ENCODE measurements around the gene EPHA6.
"Not testable (repeated sequence)": the region's sequence is repeated elsewhere in the genome, so short reads cannot be mapped to it uniquely, and the experiment has no call there.

The EPHA6 gene

GRCh38 chr3:97620514-97620913 lies 806.1 kb downstream of the EPHA6 start:
- not testable (repeated sequence) for DNase-seq (ENCODE audit: low read depth in 2 of 2)

DNA sequence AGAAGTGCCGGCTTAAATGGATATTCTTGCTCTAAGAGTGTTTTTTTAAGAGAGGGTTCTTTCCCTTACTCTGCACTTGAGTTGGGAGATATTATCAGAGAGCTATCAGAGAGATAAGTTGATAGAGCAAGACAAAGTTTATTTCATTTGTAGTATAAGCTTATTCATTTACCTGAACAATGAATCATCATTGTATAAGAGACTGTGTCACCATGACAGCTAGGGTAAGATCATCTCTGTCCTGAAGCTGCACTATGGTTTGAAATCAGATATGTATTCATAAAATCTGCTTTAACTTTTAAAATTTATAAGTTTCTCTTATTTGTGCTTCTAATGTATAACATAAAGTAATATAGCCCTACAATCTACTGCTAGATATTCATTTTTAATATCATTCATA lies 822.1 kb downstream of the EPHA6 start:
- DNase-seq (ENCODE audit: low read depth in 2 of 2) = no peak

GRCh38 chr3:97646932-97647331 lies 832.5 kb downstream of the EPHA6 start:
- no peak for DNase-seq (ENCODE audit: low read depth in 2 of 2)

DNA sequence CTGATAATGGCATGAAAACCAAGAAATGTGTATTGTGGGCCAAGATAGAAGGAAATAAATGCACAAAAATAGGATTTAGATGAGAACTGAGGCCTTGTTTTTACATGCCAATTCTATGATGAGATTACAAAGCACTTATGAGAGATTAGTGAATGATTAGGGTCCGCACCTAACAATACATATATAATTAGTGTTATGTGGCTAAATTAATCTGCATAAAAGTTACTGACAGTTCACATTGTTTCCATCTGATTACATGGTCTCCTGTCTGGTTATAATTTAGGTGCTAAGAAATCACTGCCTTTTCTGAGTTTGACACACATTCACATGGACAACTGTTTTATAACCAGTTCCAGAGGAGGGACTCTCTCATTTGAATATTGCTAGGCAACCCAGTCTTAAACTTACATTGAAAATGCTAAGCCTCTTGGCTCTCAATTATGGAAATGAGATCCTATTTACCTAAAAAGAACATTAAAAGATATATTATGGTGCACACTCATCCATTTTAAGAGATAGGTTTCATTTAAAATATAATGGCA lies 833.1 kb downstream of the EPHA6 start:
- DNase-seq (ENCODE audit: low read depth in 2 of 2) = no peak

- DNase-seq (ENCODE audit: low read depth in 2 of 2) = no peak
Measured at GRCh38 chr3:97655971-97656370, 841.6 kb downstream of the EPHA6 start.

DNA sequence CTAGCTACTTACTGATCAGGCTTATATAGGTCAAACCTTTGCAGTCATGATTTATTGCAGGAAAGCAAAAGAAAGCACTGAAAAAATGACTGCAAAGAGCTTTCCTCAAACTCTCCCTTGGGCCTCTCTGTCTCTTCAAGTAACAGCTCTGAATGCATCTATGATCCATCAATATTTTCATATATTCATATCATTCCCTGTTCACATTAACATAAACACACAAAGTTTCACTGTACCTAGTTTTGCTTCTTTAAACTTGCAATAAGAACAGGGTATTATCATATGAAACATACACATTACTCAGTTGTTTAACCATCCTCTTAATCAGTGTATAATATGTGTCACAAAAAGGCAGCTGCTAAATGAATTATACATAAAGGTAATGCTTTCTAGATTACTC lies 842.2 kb downstream of the EPHA6 start:
- DNase-seq (ENCODE audit: low read depth in 2 of 2) = no peak

DNA sequence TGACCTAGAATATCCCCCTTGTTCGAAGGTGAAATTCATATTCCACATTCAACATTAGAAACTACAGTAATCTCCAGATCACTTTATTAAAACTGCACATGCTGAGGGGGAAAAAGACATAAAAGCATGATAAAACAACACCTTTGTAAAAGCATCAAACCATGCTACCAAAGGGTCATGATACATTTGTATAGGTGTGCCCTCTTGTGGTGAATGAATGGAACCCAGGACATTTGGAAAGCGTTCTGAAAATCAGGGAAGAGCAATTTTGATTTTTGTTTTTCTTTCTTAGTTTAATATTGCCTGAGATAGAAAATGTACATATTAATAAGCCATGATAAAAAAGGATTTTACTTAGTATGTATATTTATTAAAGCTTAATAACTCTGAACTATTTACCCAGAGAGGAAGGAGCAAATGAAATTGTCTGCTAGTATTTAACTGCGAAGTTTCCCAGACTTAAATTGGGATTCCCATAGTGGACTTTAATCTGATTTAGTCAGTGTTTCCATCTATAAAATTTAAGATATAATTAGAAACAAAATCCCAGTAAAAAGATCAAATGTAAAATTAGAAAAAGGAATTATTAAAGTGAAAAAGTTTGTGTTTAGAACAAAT lies 844.4 kb downstream of the EPHA6 start:
- DNase-seq (ENCODE audit: low read depth in 2 of 2) = no peak

GRCh38 chr3:97662264-97662663 lies 847.9 kb downstream of the EPHA6 start:
- no peak for DNase-seq (ENCODE audit: low read depth in 2 of 2)

DNA sequence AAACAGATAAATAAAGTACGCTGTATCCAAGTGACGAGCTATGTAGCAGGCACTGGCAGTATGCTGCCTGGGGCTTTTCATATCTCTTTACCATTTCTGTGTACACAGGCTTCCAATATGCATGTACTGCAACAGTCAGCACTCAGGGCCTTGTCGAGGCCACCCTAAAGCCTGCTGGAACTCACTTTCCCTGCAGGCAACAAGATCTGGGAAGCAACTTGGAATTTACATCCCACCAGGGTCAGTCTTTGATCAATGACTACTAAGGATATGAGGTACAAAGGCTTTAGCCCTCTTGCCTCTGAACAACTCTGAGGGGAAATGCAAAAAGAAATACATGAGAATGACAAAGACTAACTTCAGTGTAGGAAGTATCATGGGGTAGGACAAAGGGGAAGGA lies 848.4 kb downstream of the EPHA6 start:
- DNase-seq (ENCODE audit: low read depth in 2 of 2) = no peak

- DNase-seq (ENCODE audit: low read depth in 2 of 2) = no peak
Measured at GRCh38 chr3:97665896-97666295, 851.5 kb downstream of the EPHA6 start.

GRCh38 chr3:97670952-97671351 lies 856.6 kb downstream of the EPHA6 start:
- no peak for DNase-seq (ENCODE audit: low read depth in 2 of 2)

DNA sequence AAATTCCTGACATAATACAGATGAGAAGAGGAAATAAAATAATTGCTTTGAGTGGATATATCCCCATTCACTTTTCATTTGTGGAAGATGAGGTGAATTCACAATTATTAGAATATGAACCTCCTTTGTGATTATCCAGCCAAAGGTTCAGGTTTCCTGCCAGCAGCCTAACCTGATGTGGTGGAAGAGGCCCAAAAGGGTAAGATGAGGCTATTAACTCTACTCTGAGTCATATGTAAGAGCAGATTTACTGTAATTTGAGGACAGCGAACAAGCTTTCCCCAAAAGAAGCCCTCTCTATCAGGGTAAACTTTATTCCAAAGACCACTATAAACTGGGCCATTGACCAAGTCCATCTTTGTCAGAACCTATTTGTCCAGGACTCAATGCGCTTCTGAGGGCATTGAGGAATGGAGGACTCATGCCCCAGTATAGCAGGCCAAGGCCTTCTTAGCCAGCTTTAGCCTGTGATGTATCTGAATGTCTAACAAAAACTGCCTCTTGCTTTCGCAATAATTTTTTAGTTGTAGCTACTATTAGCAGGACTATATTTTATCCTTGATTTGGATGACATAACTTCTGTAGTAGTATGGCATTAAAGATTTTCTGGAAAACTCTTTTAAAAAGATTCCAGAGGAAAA lies 859.1 kb downstream of the EPHA6 start:
- DNase-seq (ENCODE audit: low read depth in 2 of 2) = no peak

- DNase-seq (ENCODE audit: low read depth in 2 of 2) = no peak
Measured at GRCh38 chr3:97674461-97674860, 860.1 kb downstream of the EPHA6 start.

GRCh38 chr3:97680210-97680609 lies 865.8 kb downstream of the EPHA6 start:
- DNase-seq (ENCODE audit: low read depth in 2 of 2) = no peak

DNA sequence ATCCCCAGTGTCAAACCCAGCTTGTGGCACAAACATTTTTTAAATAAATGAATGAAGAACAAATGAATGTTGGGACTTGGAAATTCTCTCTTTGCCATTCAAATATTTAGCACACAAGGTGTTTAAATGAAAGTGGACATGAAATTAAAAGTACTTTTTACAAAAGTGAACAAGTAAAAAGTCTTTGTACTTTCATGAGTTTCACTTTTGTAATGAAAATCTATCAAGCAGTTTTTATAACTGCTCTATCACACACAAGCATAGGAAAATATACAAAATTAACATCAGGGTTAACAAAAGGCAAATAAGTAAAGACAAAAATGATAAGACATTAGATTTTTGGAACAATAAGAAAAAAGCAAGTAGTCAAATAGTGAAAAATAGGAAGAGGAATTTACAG lies 866.3 kb downstream of the EPHA6 start:
- DNase-seq (ENCODE audit: low read depth in 2 of 2) = no peak

GRCh38 chr3:97684490-97684889 lies 870.1 kb downstream of the EPHA6 start:
- DNase-seq (ENCODE audit: low read depth in 2 of 2) = no peak

GRCh38 chr3:97686258-97686657 lies 871.9 kb downstream of the EPHA6 start:
- no peak for DNase-seq (ENCODE audit: low read depth in 2 of 2)

DNA sequence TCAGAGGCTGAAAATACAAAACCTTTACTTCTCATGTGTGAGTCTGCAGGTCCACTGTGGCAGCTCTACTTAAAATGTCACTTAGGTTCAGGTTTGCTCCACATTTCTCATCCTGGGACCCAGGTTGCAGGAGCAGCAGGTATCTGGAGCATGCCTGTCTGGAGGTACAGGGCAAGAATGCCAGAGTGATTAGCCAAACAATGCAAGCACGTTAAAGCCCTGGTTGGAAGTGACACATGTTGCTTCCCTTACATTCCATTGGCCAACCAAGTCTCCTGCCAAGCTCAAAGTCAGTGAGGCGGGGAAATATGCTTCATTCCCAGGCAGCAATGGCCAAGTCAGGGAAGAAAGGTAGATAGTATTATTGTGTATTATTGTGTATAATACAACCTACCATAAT lies 873.3 kb downstream of the EPHA6 start:
- DNase-seq (ENCODE audit: low read depth in 2 of 2) = no peak

GRCh38 chr3:97689111-97689510 lies 874.7 kb downstream of the EPHA6 start:
- no peak for DNase-seq (ENCODE audit: low read depth in 2 of 2)

DNA sequence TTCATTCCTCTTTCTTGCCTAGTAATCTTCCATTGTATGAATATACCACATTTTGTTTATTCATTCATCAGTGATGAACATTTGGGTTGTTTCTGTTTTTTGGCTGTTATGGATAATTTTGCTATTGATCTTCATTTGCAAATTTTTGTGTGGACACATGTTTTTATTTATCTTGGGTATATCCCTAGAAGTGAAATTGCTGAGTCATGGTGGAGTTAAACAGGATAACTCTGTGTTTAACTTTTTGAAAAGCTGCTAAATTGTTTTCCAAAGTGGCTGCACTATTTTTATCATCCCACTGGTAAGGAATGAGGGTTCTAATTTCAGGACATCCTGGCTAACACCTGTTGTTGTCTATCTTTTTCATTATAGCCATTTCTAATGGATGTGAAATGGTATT lies 875.6 kb downstream of the EPHA6 start:
- no peak for DNase-seq (ENCODE audit: low read depth in 2 of 2)

DNA sequence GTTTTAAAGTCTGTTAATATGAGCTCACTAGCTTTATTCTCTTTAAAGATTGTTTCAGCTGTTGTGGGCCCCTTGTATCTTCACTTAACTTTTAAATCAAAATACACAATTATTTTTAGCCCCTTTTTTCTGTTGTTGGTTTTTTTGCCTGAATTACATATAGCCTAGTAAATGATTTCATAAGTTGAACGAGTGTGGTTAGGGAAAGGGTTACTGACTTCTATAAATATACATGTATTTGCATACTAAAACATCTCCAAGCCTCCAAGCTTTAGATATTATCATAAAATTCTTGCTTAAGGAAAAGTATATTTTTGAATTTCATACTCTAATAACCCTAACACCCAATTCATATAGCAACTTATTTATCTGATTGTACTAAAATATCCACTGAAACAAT lies 877.0 kb downstream of the EPHA6 start:
- no peak for DNase-seq (ENCODE audit: low read depth in 2 of 2)

GRCh38 chr3:97692389-97692788 lies 878.0 kb downstream of the EPHA6 start:
- DNase-seq (ENCODE audit: low read depth in 2 of 2) = no peak

DNA sequence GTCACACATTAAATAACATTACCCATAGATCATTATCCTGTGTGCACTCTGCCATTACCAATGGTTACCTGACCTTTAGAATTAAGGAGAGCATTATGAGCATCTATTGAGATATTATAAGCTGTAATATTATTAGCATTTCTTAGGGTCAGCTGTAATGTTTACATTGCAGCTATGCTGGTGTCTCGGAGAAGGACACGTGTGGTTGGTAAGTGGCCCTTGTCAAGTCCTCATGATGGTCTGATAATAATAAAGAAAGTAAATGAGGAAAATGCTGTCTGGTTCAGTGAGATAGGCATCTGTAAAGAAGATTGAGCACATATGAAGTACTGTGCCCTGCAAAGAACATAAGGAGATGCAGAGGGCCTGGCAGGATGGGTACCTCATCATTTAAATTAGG lies 878.4 kb downstream of the EPHA6 start:
- DNase-seq (ENCODE audit: low read depth in 2 of 2) = no peak

DNA sequence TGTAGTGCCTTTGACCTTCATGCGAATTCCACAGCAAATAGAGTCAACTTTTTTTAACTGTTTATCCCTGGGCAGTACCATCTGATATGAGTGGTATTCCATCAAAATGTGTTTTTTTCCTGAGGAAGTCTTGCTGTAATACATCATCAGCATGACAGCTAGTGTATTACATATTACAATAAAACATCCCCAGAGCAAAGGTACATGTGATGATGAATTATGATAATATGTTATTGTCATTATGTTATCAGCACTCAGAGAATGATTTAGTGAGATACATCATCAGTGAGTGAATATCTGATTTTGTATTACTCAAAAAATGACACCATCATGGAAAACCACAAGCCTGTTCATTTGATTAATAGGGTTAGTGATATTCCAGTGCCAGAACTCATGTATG lies 880.5 kb downstream of the EPHA6 start:
- DNase-seq (ENCODE audit: low read depth in 2 of 2) = no peak

Data from stimulated activated CD4-positive, alpha-beta T cell treated with anti-CD3 and anti-CD28 coated beads, Interleukin-1b, Interleukin-23, amount 100 ng/mL, for 1 hour (primary cell).